ENCODE results near the gene AGPAT2. TPM values are rescaled to one million over a fixed set of nuclear protein-coding genes. Genes with fewer than 3 reads are reported as not detected.

AGPAT2 gene
- total and polyA plus RNA-seq, 2 experiments from 2014 or later = 31.8 to 44.7 TPM

DNA sequence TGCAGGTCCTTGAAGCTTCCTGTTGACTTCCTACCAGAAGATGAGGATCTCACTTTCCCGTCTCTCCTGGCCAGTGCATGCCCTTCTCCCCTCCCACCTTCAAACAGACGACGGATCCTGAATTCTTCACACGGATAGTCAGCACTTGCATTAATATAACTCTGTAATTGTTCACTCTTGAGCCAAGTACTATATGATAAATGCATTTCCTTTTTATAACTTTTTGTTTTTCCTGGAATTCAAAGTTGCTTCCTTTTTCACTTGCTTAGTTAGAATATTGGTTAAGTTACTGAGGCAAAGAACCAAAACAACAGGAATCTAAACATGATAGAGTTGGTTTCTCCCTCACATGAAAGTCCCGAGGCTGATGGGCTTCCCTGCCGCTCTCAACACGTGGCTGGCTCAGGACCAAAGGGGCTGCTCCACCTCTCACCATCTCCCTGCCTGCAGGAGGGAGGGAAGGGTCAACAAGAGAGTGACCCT, 44.8 kb downstream of the AGPAT2 start (continued):
- TF ChIP-seq, protein P1, sequence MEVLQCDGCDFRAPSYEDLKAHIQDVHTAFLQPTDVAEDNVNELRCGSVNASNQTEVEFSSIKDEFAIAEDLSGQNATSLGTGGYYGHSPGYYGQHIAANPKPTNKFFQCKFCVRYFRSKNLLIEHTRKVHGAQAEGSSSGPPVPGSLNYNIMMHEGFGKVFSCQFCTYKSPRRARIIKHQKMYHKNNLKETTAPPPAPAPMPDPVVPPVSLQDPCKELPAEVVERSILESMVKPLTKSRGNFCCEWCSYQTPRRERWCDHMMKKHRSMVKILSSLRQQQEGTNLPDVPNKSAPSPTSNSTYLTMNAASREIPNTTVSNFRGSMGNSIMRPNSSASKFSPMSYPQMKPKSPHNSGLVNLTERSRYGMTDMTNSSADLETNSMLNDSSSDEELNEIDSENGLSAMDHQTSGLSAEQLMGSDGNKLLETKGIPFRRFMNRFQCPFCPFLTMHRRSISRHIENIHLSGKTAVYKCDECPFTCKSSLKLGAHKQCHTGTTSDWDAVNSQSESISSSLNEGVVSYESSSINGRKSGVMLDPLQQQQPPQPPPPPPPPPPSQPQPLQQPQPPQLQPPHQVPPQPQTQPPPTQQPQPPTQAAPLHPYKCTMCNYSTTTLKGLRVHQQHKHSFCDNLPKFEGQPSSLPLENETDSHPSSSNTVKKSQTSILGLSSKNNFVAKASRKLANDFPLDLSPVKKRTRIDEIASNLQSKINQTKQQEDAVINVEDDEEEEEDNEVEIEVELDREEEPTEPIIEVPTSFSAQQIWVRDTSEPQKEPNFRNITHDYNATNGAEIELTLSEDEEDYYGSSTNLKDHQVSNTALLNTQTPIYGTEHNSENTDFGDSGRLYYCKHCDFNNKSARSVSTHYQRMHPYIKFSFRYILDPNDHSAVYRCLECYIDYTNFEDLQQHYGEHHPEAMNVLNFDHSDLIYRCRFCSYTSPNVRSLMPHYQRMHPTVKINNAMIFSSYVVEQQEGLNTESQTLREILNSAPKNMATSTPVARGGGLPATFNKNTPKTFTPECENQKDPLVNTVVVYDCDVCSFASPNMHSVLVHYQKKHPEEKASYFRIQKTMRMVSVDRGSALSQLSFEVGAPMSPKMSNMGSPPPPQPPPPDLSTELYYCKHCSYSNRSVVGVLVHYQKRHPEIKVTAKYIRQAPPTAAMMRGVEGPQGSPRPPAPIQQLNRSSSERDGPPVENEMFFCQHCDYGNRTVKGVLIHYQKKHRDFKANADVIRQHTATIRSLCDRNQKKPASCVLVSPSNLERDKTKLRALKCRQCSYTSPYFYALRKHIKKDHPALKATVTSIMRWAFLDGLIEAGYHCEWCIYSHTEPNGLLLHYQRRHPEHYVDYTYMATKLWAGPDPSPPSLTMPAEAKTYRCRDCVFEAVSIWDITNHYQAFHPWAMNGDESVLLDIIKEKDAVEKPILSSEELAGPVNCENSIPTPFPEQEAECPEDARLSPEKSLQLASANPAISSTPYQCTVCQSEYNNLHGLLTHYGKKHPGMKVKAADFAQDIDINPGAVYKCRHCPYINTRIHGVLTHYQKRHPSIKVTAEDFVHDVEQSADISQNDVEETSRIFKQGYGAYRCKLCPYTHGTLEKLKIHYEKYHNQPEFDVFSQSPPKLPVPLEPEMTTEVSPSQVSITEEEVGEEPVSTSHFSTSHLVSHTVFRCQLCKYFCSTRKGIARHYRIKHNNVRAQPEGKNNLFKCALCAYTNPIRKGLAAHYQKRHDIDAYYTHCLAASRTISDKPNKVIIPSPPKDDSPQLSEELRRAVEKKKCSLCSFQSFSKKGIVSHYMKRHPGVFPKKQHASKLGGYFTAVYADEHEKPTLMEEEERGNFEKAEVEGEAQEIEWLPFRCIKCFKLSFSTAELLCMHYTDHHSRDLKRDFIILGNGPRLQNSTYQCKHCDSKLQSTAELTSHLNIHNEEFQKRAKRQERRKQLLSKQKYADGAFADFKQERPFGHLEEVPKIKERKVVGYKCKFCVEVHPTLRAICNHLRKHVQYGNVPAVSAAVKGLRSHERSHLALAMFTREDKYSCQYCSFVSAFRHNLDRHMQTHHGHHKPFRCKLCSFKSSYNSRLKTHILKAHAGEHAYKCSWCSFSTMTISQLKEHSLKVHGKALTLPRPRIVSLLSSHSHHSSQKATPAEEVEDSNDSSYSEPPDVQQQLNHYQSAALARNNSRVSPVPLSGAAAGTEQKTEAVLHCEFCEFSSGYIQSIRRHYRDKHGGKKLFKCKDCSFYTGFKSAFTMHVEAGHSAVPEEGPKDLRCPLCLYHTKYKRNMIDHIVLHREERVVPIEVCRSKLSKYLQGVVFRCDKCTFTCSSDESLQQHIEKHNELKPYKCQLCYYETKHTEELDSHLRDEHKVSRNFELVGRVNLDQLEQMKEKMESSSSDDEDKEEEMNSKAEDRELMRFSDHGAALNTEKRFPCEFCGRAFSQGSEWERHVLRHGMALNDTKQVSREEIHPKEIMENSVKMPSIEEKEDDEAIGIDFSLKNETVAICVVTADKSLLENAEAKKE (CRISPR knock-in tag; IDR thresholded peaks at IDR 0.05) = no peak
- TF ChIP-seq EZH2 (IDR thresholded peaks at IDR 0.05; ENCODE audit: low read depth, unreplicated experiment) = no peak
- TF ChIP-seq ZNF114 (CRISPR knock-in tag; IDR thresholded peaks at IDR 0.05) = no peak
- TF ChIP-seq ZNF331 (CRISPR knock-in tag; IDR thresholded peaks at IDR 0.05; ENCODE audit: low read depth) = no peak
- TF ChIP-seq NANOG (IDR thresholded peaks at IDR 0.05; ENCODE audit: borderline replicate concordance) = no peak
- TF ChIP-seq EZH2phosphoT487 (IDR thresholded peaks at IDR 0.05; ENCODE audit: unreplicated experiment) = no peak
- TF ChIP-seq JUNB (IDR thresholded peaks at IDR 0.05; ENCODE audit: unreplicated experiment) = no peak
- TF ChIP-seq, protein P2, sequence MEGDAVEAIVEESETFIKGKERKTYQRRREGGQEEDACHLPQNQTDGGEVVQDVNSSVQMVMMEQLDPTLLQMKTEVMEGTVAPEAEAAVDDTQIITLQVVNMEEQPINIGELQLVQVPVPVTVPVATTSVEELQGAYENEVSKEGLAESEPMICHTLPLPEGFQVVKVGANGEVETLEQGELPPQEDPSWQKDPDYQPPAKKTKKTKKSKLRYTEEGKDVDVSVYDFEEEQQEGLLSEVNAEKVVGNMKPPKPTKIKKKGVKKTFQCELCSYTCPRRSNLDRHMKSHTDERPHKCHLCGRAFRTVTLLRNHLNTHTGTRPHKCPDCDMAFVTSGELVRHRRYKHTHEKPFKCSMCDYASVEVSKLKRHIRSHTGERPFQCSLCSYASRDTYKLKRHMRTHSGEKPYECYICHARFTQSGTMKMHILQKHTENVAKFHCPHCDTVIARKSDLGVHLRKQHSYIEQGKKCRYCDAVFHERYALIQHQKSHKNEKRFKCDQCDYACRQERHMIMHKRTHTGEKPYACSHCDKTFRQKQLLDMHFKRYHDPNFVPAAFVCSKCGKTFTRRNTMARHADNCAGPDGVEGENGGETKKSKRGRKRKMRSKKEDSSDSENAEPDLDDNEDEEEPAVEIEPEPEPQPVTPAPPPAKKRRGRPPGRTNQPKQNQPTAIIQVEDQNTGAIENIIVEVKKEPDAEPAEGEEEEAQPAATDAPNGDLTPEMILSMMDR (conservative IDR thresholded peaks at IDR 0.05; ENCODE audit: low read depth in 2 of 2) = no peak
